Uterus (tissue), 2 donors: ENCODE measurements around the gene ERI2.

Experiments used
- CTCF ChIP-seq, 4 experiments: fragments of 200-600 bp in 2 of 4; fragments of 450-650 bp in 2 of 4; sonication (generic) in 2 of 4; IDR thresholded peaks; one replicate each; pipeline ENCODE4 v1.5.1; 2016 to 2019; ENCODE audit warnings: antibody characterized with exemption in 4 of 4, mild to moderate bottlenecking in 2 of 4, moderate library complexity in 1 of 4
- POLR2A ChIP-seq, 2 donors: fragments of 450-650 bp; IDR thresholded peaks; one replicate each; pipeline ENCODE4 v1.6.1; 2016; ENCODE audit warnings: antibody characterized with exemption in 2 of 2, mild to moderate bottlenecking in 1 of 2, moderate library complexity in 1 of 2

GRCh38 chr16:20814784-20815183, 8.5 kb upstream of the ERI2 start:
- TF ChIP-seq CTCF (IDR thresholded peaks at IDR 0.05) (no peak), POLR2A (IDR thresholded peaks at IDR 0.05) (no peak)
